ENCODE results near the gene FOXP1.

- no peak for TF ChIP-seq CTCF (IDR thresholded peaks at IDR 0.05)
- no peak for TF ChIP-seq POLR2A (IDR thresholded peaks at IDR 0.05)
Observed at GRCh38 chr3:71218508-71218907, 365.0 kb downstream of the FOXP1 start.
